Heart left ventricle (tissue), 13 donors: Measurements from ENCODE around the gene TOP1.

Experiments used
- POLR2A ChIP-seq, 2 donors: fragments of 450-650 bp; IDR thresholded peaks; one replicate each; pipeline ENCODE4 v1.6.1; 2017; ENCODE audit warnings: antibody characterized with exemption in 2 of 2, mild to moderate bottlenecking in 2 of 2, moderate library complexity in 2 of 2
- TF ChIP-seq, protein P1 (sequence below), 12 donors: fragments of 200-600 bp; sonication (generic) in 4 of 12; IDR thresholded peaks; one replicate each; pipeline versions ENCODE4 v1.5.0 to v1.8.0; 2018 to 2022; ENCODE audit warnings: antibody characterized with exemption in 12 of 12, mild to moderate bottlenecking in 5 of 12
- donor health status: ischemic (EF 13 %, LVEDD 7.1; RV severe dilation, severe dysfunction).
- donor health status: DM: no; HTN: yes; CAD: no.
- donor health status: DM: no; HTN: no; CAD: no.
- donor health status: ischemic (EF 25% LVEDD 6.9; RV normal size, moderate dysfunction).
- donor health status: ischemic (EF 25% LVEDD 5.7; RV mildly dilated, moderate dysfunction).
- donor health status: ischemic (EF 35%, LVEDD 5.7; RV mildly dilated, moderate dysfunction).
- donor health status: nonischemic (EF 11% LVEDD 7.7; RV severe dilation, severe dysfunction).
- donor health status: DM: yes; HTN: yes; CAD: no.
- donor health status: PGD.
- donor health status: ischemic (EF 29% LVEDD 5.4; RV normal size, mild dysfunction).
- donor health status: nonischemic (EF 23%, LVEDD 6.1; RV moderate dilation, normal function).

DNA sequence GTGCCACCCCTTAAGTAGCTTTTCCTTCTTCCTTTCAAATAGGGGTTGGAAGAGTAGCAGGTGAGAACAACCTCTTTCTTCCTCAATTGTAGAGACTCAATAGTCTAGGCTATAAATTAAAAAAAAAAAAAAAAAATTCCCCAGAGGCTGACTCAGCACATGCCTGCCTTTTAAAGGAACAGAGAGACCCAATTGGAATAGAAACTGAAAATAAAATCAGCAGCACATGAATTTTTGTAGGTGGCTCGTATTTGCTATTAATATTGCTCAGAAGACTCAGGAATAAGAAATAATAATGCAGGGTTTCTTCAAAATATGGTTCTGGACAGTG is 19.3 kb downstream of the TOP1 start:
- TF ChIP-seq POLR2A (IDR thresholded peaks at IDR 0.05), result no peak
- TF ChIP-seq, protein P1, sequence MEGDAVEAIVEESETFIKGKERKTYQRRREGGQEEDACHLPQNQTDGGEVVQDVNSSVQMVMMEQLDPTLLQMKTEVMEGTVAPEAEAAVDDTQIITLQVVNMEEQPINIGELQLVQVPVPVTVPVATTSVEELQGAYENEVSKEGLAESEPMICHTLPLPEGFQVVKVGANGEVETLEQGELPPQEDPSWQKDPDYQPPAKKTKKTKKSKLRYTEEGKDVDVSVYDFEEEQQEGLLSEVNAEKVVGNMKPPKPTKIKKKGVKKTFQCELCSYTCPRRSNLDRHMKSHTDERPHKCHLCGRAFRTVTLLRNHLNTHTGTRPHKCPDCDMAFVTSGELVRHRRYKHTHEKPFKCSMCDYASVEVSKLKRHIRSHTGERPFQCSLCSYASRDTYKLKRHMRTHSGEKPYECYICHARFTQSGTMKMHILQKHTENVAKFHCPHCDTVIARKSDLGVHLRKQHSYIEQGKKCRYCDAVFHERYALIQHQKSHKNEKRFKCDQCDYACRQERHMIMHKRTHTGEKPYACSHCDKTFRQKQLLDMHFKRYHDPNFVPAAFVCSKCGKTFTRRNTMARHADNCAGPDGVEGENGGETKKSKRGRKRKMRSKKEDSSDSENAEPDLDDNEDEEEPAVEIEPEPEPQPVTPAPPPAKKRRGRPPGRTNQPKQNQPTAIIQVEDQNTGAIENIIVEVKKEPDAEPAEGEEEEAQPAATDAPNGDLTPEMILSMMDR (IDR thresholded peaks at IDR 0.05), result no peak
